HG03159 (cell line): ENCODE results near the gene STON2.

Source experiments
- ATAC-seq: cut with Tn5 transposase; IDR thresholded peaks from one replicate; pipeline ENCODE4 v1.9.1; 2021; ENCODE audit warnings: mild to moderate bottlenecking, moderate library complexity; ENCODE audit not compliant: unreplicated experiment

Gene STON2

GRCh38 chr14:81423504-81423903 lies 23.4 kb upstream of the STON2 start:
- no peak for ATAC-seq

GRCh38 chr14:81418057-81418790 lies 18.1 kb upstream of the STON2 start:
- no peak for ATAC-seq

- no peak for ATAC-seq
Measured at GRCh38 chr14:81416981-81417380, 16.9 kb upstream of the STON2 start.

- ATAC-seq, result no peak
Measured at GRCh38 chr14:81416194-81416952, 16.2 kb upstream of the STON2 start.

- ATAC-seq, result no peak
Measured at GRCh38 chr14:81415781-81416180, 15.7 kb upstream of the STON2 start.

GRCh38 chr14:81414123-81414522 lies 14.0 kb upstream of the STON2 start:
- no peak for ATAC-seq

- ATAC-seq, result no peak
Measured at GRCh38 chr14:81412779-81413178, 12.7 kb upstream of the STON2 start.

- ATAC-seq, result no peak
Measured at GRCh38 chr14:81408595-81408994, 8.5 kb upstream of the STON2 start.

GRCh38 chr14:81406863-81407262 lies 6.7 kb upstream of the STON2 start:
- no peak for ATAC-seq

- ATAC-seq, result no peak
Measured at GRCh38 chr14:81402123-81402495, 2.0 kb upstream of the STON2 start.

- no peak for ATAC-seq
Measured at GRCh38 chr14:81401420-81402122, 1.4 kb upstream of the STON2 start.

GRCh38 chr14:81400852-81401251 lies 728 bp upstream of the STON2 start:
- ATAC-seq, result no peak

- no peak for ATAC-seq
Measured at GRCh38 chr14:81398196-81398891, 1.8 kb downstream of the STON2 start.

- no peak for ATAC-seq
Measured at GRCh38 chr14:81396113-81396512, 4.0 kb downstream of the STON2 start.

GRCh38 chr14:81394739-81395138 lies 5.4 kb downstream of the STON2 start:
- no peak for ATAC-seq

- no peak for ATAC-seq
Measured at GRCh38 chr14:81392976-81393643, 7.0 kb downstream of the STON2 start.

- no peak for ATAC-seq
Measured at GRCh38 chr14:81392052-81392451, 8.1 kb downstream of the STON2 start.

GRCh38 chr14:81390696-81391095 lies 9.4 kb downstream of the STON2 start:
- no peak for ATAC-seq

GRCh38 chr14:81388336-81388735 lies 11.8 kb downstream of the STON2 start:
- no peak for ATAC-seq

GRCh38 chr14:81386290-81386745 lies 13.8 kb downstream of the STON2 start:
- no peak for ATAC-seq

- no peak for ATAC-seq
Measured at GRCh38 chr14:81385886-81386285, 14.2 kb downstream of the STON2 start.
